Trophoblast cell (in vitro differentiated cells and primary cell): ENCODE data around the gene RORC.

Experiments used
- DNase-seq, 2 donors: peaks; one replicate each; pipeline ENCODE4 v3.0.0-alpha.2; 2016
- H2AFZ ChIP-seq: 2 replicates; pipeline ENCODE4 v1.6.1; 2013; ENCODE audit warnings: low read length, moderate library complexity, mild to moderate bottlenecking; ENCODE audit not compliant: insufficient read depth, poor library complexity
- H2AK5ac ChIP-seq: 2 replicates; pipeline ENCODE4 v1.6.1; 2013; ENCODE audit warnings: mild to moderate bottlenecking, low read length
- H2BK120ac ChIP-seq: 2 replicates; pipeline ENCODE4 v1.6.1; 2013; ENCODE audit warnings: low read length, mild to moderate bottlenecking, moderate library complexity; ENCODE audit not compliant: insufficient read depth, poor library complexity
- H2BK12ac ChIP-seq: 2 replicates; pipeline ENCODE4 v1.6.1; 2013; ENCODE audit warnings: mild to moderate bottlenecking, low read length, moderate library complexity
- H2BK5ac ChIP-seq: 2 replicates; pipeline ENCODE4 v1.6.1; 2013; ENCODE audit warnings: low read length, low read depth, moderate library complexity, mild to moderate bottlenecking; ENCODE audit not compliant: poor library complexity
- H3K14ac ChIP-seq: 2 replicates; pipeline ENCODE4 v1.6.1; 2013; ENCODE audit warnings: mild to moderate bottlenecking, low read length
- H3K18ac ChIP-seq: 2 replicates; pipeline ENCODE4 v1.6.1; 2013; ENCODE audit warnings: mild to moderate bottlenecking, low read length
- H3K23ac ChIP-seq: 2 replicates; pipeline ENCODE4 v1.6.1; 2013; ENCODE audit warnings: low read length
- H3K27ac ChIP-seq: 2 replicates; pipeline ENCODE4 v1.5.1; 2013; ENCODE audit warnings: low read depth, mild to moderate bottlenecking, inconsistent platforms, low read length, moderate library complexity
- H3K27me3 ChIP-seq: 2 replicates; pipeline ENCODE4 v1.6.1; 2013; ENCODE audit warnings: inconsistent platforms, mild to moderate bottlenecking, low read length, moderate library complexity; ENCODE audit not compliant: insufficient read depth
- H3K36me3 ChIP-seq, 2 experiments: 1 replicate in 1 of 2; 2 replicates in 1 of 2; pipeline ENCODE4 v1.6.1; 2013; ENCODE audit warnings: low read length in 2 of 2, mild to moderate bottlenecking in 2 of 2, moderate library complexity in 1 of 2; ENCODE audit not compliant: insufficient read depth in 2 of 2, control insufficient read depth in 1 of 2
- H3K4ac ChIP-seq: 2 replicates; pipeline ENCODE4 v1.6.1; 2013; ENCODE audit warnings: low read depth, mild to moderate bottlenecking, low read length, moderate library complexity
- H3K4me1 ChIP-seq, 2 experiments: 1 replicate in 1 of 2; 2 replicates in 1 of 2; pipeline ENCODE4 v1.6.1; 2013; ENCODE audit warnings: low read length in 2 of 2, mild to moderate bottlenecking in 2 of 2, moderate library complexity in 1 of 2; ENCODE audit not compliant: insufficient read depth in 2 of 2, control insufficient read depth in 1 of 2
- H3K4me2 ChIP-seq: 2 replicates; pipeline ENCODE4 v1.6.1; 2013; ENCODE audit warnings: inconsistent platforms, mild to moderate bottlenecking, low read length, moderate library complexity
- H3K4me3 ChIP-seq: 2 replicates; pipeline ENCODE4 v1.5.1; 2013; ENCODE audit warnings: mild to moderate bottlenecking, low read depth, low read length, inconsistent platforms
- H3K79me1 ChIP-seq: one replicate; pipeline ENCODE4 v1.6.1; 2013; ENCODE audit warnings: low read length
- H3K79me2 ChIP-seq: 2 replicates; pipeline ENCODE4 v1.6.1; 2013; ENCODE audit warnings: low read length, mild to moderate bottlenecking; ENCODE audit not compliant: control insufficient read depth, insufficient read depth, poor library complexity
- H3K9ac ChIP-seq: 2 replicates; pipeline ENCODE4 v1.6.1; 2013; ENCODE audit warnings: mild to moderate bottlenecking, low read length
- H3K9me3 ChIP-seq: 2 replicates; pipeline ENCODE4 v1.6.1; 2013; ENCODE audit warnings: low read depth, mild to moderate bottlenecking, control low read depth, inconsistent platforms, low read length; ENCODE audit not compliant: insufficient read depth
- H4K12ac ChIP-seq: 2 replicates; pipeline ENCODE4 v1.6.1; 2013; ENCODE audit warnings: low read depth, mild to moderate bottlenecking, low read length, moderate library complexity
- H4K8ac ChIP-seq: 2 replicates; pipeline ENCODE4 v1.6.1; 2013; ENCODE audit warnings: low read depth, mild to moderate bottlenecking, low read length, moderate library complexity
- H4K91ac ChIP-seq: one replicate; pipeline ENCODE4 v1.6.1; 2013; ENCODE audit warnings: low read depth, mild to moderate bottlenecking, low read length, moderate library complexity
- WGBS: extraction: QIAGEN DNeasy Blood & Tissue Kit; methylation state at CpG from one replicate; pipeline ENCODE4 v1.1.7; 2013; ENCODE audit warnings: missing lambda C conversion rate; ENCODE audit not compliant: insufficient read length, insufficient coverage; ENCODE audit errors: extremely low coverage; 5-methylcytosine and 5-hydroxymethylcytosine counted together

The RORC gene

DNA sequence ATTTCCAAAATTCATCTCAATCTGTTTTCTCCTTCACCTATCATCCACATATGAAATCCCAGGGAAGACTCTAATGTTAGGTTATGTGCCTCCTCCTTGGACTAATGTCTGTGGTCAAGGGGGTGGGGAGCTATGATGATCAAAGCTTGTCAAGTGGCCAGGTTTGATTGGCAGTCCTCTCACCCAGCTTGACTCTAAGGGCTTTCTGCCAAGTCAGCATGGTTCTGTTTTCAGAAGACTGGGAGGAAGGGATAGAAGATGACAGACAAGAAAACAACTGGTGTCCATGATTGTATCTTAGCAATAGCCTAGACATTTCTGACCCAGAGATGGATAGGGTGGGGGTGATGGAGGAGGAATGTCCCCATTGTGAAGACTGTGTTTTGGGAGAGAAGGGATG is 31.0 kb upstream of the RORC start:
- peaks cover 4% of the 10 kb centered on the region for H3K79me2 ChIP-seq
- H2AK5ac ChIP-seq = no peak overlapping the region
- H3K79me1 ChIP-seq = peaks cover 18% of the 10 kb centered on the region
- no peak overlapping the region for H2BK120ac ChIP-seq
- H4K8ac ChIP-seq = no peak overlapping the region
- H2AFZ ChIP-seq = no peak overlapping the region
- H3K27ac ChIP-seq = no peak overlapping the region
- H3K27me3 ChIP-seq = no peaks in the 10 kb centered on the region
- no peak overlapping the region for H3K4me3 ChIP-seq
- H4K91ac ChIP-seq = no peak overlapping the region
- H2BK12ac ChIP-seq = no peak overlapping the region
- H3K4me1 ChIP-seq = peaks cover 28 to 29% of the 10 kb centered on the region in 2 experiments
- H3K4me2 ChIP-seq = no peak overlapping the region
- H3K14ac ChIP-seq = no peak overlapping the region
- H3K23ac ChIP-seq = no peak overlapping the region
- no peak overlapping the region for H2BK5ac ChIP-seq
- H3K18ac ChIP-seq = no peak overlapping the region
- no peak for DNase-seq
- H3K36me3 ChIP-seq = no peaks in the 10 kb centered on the region
- no peaks in the 10 kb centered on the region for H3K9me3 ChIP-seq
- no peak overlapping the region for H3K9ac ChIP-seq
- H4K12ac ChIP-seq = no peak overlapping the region
- no peak overlapping the region for H3K4ac ChIP-seq

DNA sequence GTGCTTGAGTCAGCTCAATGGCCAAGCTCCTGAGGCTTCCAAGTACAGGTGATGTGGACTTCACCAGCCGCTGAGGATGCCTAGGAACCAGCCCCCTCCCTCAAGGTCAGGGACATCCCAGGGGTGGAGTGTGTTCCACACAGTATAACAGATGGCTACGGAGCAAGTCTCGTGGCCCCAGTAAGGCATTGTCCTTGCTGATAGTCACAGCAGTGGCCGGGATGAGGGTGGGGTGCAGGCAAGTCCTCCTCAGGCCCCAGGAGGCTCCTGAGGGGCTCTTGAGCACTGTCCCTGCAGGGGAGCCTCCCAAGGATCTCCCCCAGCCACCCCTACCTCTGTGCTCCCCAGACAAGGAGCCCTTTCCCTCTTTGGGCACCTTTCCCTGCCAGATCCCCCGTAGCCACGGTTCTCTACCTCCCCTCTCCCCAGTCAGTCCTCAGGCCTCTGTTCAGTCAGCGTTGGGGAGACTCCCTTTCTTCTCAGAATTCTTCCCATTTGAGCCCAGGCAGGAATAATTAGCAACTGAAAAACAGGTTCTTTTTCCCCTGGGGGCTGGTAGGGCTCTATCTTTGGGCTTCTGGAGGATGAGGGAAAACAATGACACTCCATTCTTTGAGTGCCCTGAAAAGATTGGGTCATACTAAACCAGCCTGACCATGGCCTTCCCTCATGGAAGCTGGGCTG is 29.0 kb upstream of the RORC start:
- no peaks in the 10 kb centered on the region for H3K36me3 ChIP-seq
- no CpG with 5 or more reads among the region's 7 CpGs for WGBS
- H3K79me2 ChIP-seq = peaks cover 4% of the 10 kb centered on the region
- H2BK5ac ChIP-seq = peak overlapping the region; percentile 85
- H2BK12ac ChIP-seq = peak overlapping the region; percentile 97
- peak; percentile 85 to 94 for DNase-seq
- H4K12ac ChIP-seq = peak overlapping the region; percentile 52
- H3K9me3 ChIP-seq = no peaks in the 10 kb centered on the region
- H3K79me1 ChIP-seq = peaks cover 22% of the 10 kb centered on the region
- no peak overlapping the region for H3K9ac ChIP-seq
- H4K8ac ChIP-seq = peak overlapping the region; percentile 72
- peak overlapping the region; percentile 88 for H2BK120ac ChIP-seq
- H3K27ac ChIP-seq = peak overlapping the region; percentile 60
- H3K4ac ChIP-seq = peak overlapping the region; percentile 61
- H4K91ac ChIP-seq = peak overlapping the region; percentile 97
- H3K4me3 ChIP-seq = no peak overlapping the region
- H3K27me3 ChIP-seq = no peaks in the 10 kb centered on the region
- peak overlapping the region; percentile 80 for H3K18ac ChIP-seq
- H3K4me2 ChIP-seq = peak overlapping the region; percentile 23
- peak overlapping the region; percentile 48 for H2AFZ ChIP-seq
- peak overlapping the region; percentile 98 for H2AK5ac ChIP-seq
- no peak overlapping the region for H3K23ac ChIP-seq
- H3K14ac ChIP-seq = peak overlapping the region; percentile 93
- H3K4me1 ChIP-seq = peaks cover 31 to 32% of the 10 kb centered on the region in 2 experiments

DNA sequence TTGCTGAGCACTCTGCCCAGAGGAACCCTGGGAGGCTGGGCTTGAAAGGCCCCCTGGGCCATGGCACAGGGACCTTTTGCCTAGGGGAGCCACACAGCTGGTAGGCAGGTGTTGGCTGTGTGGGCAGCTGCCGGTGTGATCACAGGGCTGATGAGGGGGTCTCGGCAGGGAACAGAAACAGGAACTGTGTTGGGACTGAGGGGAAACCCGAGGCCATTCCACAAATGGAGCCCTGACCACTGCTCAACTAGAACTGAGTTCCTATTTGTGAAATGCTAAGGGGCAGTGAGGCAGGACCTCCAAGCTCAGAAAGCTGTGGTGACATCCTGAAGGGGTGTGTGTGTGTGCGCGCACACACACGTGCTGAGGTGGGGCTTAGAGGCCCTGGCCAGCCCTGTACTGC is 28.3 kb upstream of the RORC start:
- H4K12ac ChIP-seq = no peak overlapping the region
- no peaks in the 10 kb centered on the region for H3K27me3 ChIP-seq
- H3K4me3 ChIP-seq = no peak overlapping the region
- peaks cover 4% of the 10 kb centered on the region for H3K79me2 ChIP-seq
- H3K23ac ChIP-seq = no peak overlapping the region
- H3K79me1 ChIP-seq = peaks cover 22% of the 10 kb centered on the region
- no peak overlapping the region for H3K4ac ChIP-seq
- no peaks in the 10 kb centered on the region for H3K9me3 ChIP-seq
- peak overlapping the region; percentile 97 for H4K91ac ChIP-seq
- DNase-seq = no peak
- H2BK12ac ChIP-seq = peak overlapping the region; percentile 97
- H2BK120ac ChIP-seq = peak overlapping the region; percentile 88
- no peaks in the 10 kb centered on the region for H3K36me3 ChIP-seq
- peaks cover 31 to 35% of the 10 kb centered on the region in 2 experiments for H3K4me1 ChIP-seq
- H3K9ac ChIP-seq = peak overlapping the region; percentile 7
- H3K4me2 ChIP-seq = no peak overlapping the region
- H4K8ac ChIP-seq = peak overlapping the region; percentile 22
- H2AFZ ChIP-seq = no peak overlapping the region
- no peak overlapping the region for H3K27ac ChIP-seq
- peak overlapping the region; percentile 93 for H3K14ac ChIP-seq
- H3K18ac ChIP-seq = peak overlapping the region; percentile 46
- peak overlapping the region; percentile 85 for H2BK5ac ChIP-seq
- peak overlapping the region; percentile 98 for H2AK5ac ChIP-seq
- WGBS = no CpG with 5 or more reads among the region's 6 CpGs

DNA sequence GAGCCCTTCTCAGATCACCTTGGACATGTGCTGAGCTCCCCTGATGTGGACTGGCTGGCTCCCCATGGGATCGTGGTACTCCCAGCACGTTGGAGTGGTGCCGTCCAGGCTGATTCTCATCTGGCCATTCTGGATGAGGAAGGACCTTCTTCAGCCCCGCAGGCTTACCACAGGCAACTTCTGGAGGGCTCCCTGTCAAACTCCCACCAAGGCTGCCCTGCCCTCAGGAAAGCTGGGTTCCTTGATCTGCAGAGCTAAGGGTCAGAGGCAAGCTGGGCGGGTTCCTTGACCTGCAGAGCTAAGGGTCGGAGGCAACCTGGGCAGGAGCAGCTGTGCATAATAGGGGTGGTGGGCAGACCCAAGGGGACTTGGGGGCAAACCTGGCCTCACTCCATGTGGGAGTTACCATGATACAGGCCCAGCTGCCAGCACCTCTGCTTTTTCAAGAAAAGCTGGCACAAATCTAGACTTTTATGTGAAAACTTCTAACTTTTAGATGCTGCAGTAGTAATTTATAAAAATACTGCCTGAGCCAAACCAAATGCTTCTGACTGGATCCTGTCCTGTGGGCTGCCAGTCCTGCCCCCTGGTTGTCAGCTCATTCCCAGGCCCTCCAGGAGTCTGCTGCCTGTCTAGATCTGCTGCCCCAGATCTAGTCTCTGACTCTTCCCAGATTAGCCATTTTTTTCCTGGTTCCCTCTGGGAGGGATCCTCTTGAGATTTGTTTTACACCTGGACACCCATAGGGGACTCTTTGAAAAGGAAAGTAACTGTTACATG is 27.5 kb upstream of the RORC start:
- no peak for DNase-seq
- Histone ChIP-seq H3K18ac (peak overlapping the region; percentile 42), H3K36me3 (no peaks in the 10 kb centered on the region)

More for the DNA sequence above, 27.5 kb upstream of the RORC start:
- Histone ChIP-seq H3K4me3 (no peak overlapping the region), H2AK5ac (no peak overlapping the region), H3K23ac (no peak overlapping the region), H3K79me2 (peaks cover 4% of the 10 kb centered on the region), H3K9ac (no peak overlapping the region), H3K4me1 (peaks cover 31 to 35% of the 10 kb centered on the region in 2 experiments), H2AFZ (no peak overlapping the region), H2BK120ac (peak overlapping the region; percentile 29), H2BK12ac (peak overlapping the region; percentile 4), H3K27me3 (no peaks in the 10 kb centered on the region), H3K14ac (no peak overlapping the region), H4K91ac (peak overlapping the region; percentile 26), H4K8ac (no peak overlapping the region), H3K4me2 (no peak overlapping the region), H4K12ac (no peak overlapping the region), H3K9me3 (no peaks in the 10 kb centered on the region), H2BK5ac (no peak overlapping the region), H3K79me1 (peaks cover 22% of the 10 kb centered on the region), H3K4ac (no peak overlapping the region), H3K27ac (no peak overlapping the region)
- no CpG with 5 or more reads among the region's 6 CpGs for WGBS
